ENCODE results near the gene PCSK1. TPM values are rescaled to one million over a fixed set of nuclear protein-coding genes. Genes with fewer than 3 reads are reported as not detected.
A peak's percentile ranks its signal among the peaks of the same experiment; 100 is the strongest.

PCSK1 gene
- total and polyA plus RNA-seq, 2 of the 8 experiments (the other 6 are each of a cell fraction or from before 2014, with no cell fraction given) = 1.3 to 3.2 TPM

GRCh38 chr5:96470785-96471184 is 37.7 kb upstream of the PCSK1 start:
- no peak overlapping the region for H3K4ac ChIP-seq (replicated peaks; ENCODE audit: insufficient read length, low read depth, low read length)
- no peaks in the 10 kb centered on the region for H3K27me3 ChIP-seq (replicated peaks in 1 of 4; ENCODE audit: control insufficient read depth in 3 of 4, extremely low read depth in 1 of 4, insufficient read depth in 3 of 4, low read length in 3 of 4)
- POLR2A ChIA-PET (ENCODE audit: partially characterized antibody) = no interaction called here
- no peak for DNase-seq (ENCODE audit: low read depth in 1 of 2, low spot score in 2 of 2)
- no peak for FAIRE-seq
- H2BK120ac ChIP-seq (replicated peaks; ENCODE audit: low read depth, low read length) = no peak overlapping the region
- H3K4me2 ChIP-seq (ENCODE audit: insufficient read depth in 1 of 2, low read depth in 2 of 2, low read length in 2 of 2) = no peak overlapping the region
- H2AK5ac ChIP-seq (ENCODE audit: low read depth, low read length) = no peak overlapping the region
- no peaks in the 10 kb centered on the region for H3K23me2 ChIP-seq (ENCODE audit: low read depth, low read length)
- no peaks in the 10 kb centered on the region for H3K79me2 ChIP-seq (ENCODE audit: control insufficient read depth in 1 of 2, insufficient read depth in 2 of 2, low read length in 2 of 2)
- H4K20me1 ChIP-seq (replicated peaks in 1 of 2; ENCODE audit: control insufficient read depth in 1 of 2, insufficient read depth in 2 of 2, low read length in 2 of 2) = no peaks in the 10 kb centered on the region
- H3K14ac ChIP-seq (ENCODE audit: insufficient read length) = no peak overlapping the region
- CTCF ChIA-PET (ENCODE audit: partially characterized antibody) = interaction anchor here (0.9 to 1.3 kb wide), 3 partner anchors 11 to 130 kb away, joined by 3 to 7 read pairs (median 3); no protein-coding TSS in a partner anchor
- H3K9me3 ChIP-seq (ENCODE audit: insufficient read depth in 2 of 2, low read depth in 1 of 2, low read length in 1 of 2) = no peaks in the 10 kb centered on the region
- no peaks in the 10 kb centered on the region for H3K36me3 ChIP-seq (ENCODE audit: control insufficient read depth in 2 of 4, insufficient read depth in 4 of 4, low read length in 3 of 4)
- no peak overlapping the region for H3K23ac ChIP-seq (ENCODE audit: insufficient read length)
- H2BK20ac ChIP-seq (ENCODE audit: low read length) = no peak overlapping the region
- no peak overlapping the region for H2BK15ac ChIP-seq (ENCODE audit: low read length)
- peak overlapping the region in 1 of 4 experiments; percentile 4; a peak in 1 of 8 replicates for H3K4me3 ChIP-seq (ENCODE audit: extremely low read depth in 1 of 4, insufficient read depth in 2 of 4, low read depth in 3 of 4, low read length in 4 of 4)
- no peak overlapping the region for H3K27ac ChIP-seq (ENCODE audit: low read depth, low read length)
- H4K91ac ChIP-seq (replicated peaks; ENCODE audit: insufficient read length, low read length) = no peak overlapping the region
- H4K8ac ChIP-seq (ENCODE audit: extremely low read depth, insufficient read depth, low read length) = no peak overlapping the region
- no peak overlapping the region for H3K9ac ChIP-seq (replicated peaks in 1 of 4; ENCODE audit: extremely low read depth in 1 of 4, low read depth in 3 of 4, low read length in 3 of 4)
- H4K5ac ChIP-seq (ENCODE audit: insufficient read length, low read depth, low read length) = no peak overlapping the region
- H2BK5ac ChIP-seq (ENCODE audit: low read depth, low read length) = no peak overlapping the region
- no peak overlapping the region for H2BK12ac ChIP-seq (ENCODE audit: low read depth, low read length)
- H3K79me1 ChIP-seq (ENCODE audit: low read depth, low read length) = no peaks in the 10 kb centered on the region
- H3K18ac ChIP-seq (ENCODE audit: extremely low read depth, low read length) = no peak overlapping the region
- TF ChIP-seq CHD1 (IDR thresholded peaks at IDR 0.05; ENCODE audit: low read depth, low read length) = no peak
- TF ChIP-seq BCL11A (IDR thresholded peaks at IDR 0.05; ENCODE audit: low read depth in 2 of 2, low read length in 2 of 2) = no peak
- TF ChIP-seq MAFK (IDR thresholded peaks at IDR 0.05; ENCODE audit: low read depth, low read length) = no peak
- TF ChIP-seq POU5F1 (IDR thresholded peaks at IDR 0.05; ENCODE audit: low read depth, low read length) = no peak
- WGBS, 2 experiments (ENCODE audit: extremely low coverage in 1 of 2, insufficient coverage in 1 of 2, insufficient read length in 1 of 2, insufficient replicate concordance in 2 of 2, low coverage in 1 of 2, low lambda C conversion rate in 2 of 2, missing lambda C conversion rate in 1 of 2) = 72% methylated on average over 1 of the region's 1 CpG; no CpG with 5 or more reads in 1 of the 2 experiments
- no peak overlapping the region for H2AFZ ChIP-seq (ENCODE audit: low read length)
- H3K56ac ChIP-seq (replicated peaks; ENCODE audit: insufficient read length, low read depth, low read length) = no peak overlapping the region
- H3K4me1 ChIP-seq (replicated peaks in 1 of 4; ENCODE audit: control insufficient read depth in 3 of 4, insufficient read depth in 4 of 4, low read length in 3 of 4) = no peaks in the 10 kb centered on the region

Data from H1 (cell line).